Transverse colon (tissue), 4 donors: ENCODE results near the gene TSR2. TPM values are rescaled to one million over a fixed set of nuclear protein-coding genes. Genes with fewer than 3 reads are reported as not detected.

Source experiments
- DNase-seq: peaks from one replicate; pipeline ENCODE4 v3.0.0-alpha.2; 2019
- H3K27ac ChIP-seq, 4 donors: fragments of 200-600 bp; sonication (generic); 2 replicates each; pipeline ENCODE4 v1.5.1; 2016 to 2018; ENCODE audit warnings: inconsistent platforms in 4 of 4
- H3K27me3 ChIP-seq: fragments of 200-600 bp; sonication (generic); 2 replicates; pipeline ENCODE4 v1.5.1; 2017; ENCODE audit warnings: inconsistent platforms
- H3K36me3 ChIP-seq, 4 donors: fragments of 200-600 bp; sonication (generic); 2 replicates each; pipeline ENCODE4 v1.5.1; 2017 to 2019; ENCODE audit warnings: inconsistent platforms in 4 of 4
- H3K4me1 ChIP-seq, 4 donors: fragments of 200-600 bp; sonication (generic); 2 replicates each; pipeline ENCODE4 v1.5.1; 2017 to 2020; ENCODE audit warnings: inconsistent platforms in 4 of 4
- H3K4me3 ChIP-seq, 4 donors: fragments of 200-600 bp; sonication (generic); 1 replicate in 1 of 4; 2 replicates in 3 of 4; pipeline versions ENCODE4 v1.5.1 to v1.6.1; 2017 to 2019; ENCODE audit warnings: inconsistent platforms in 4 of 4
- H3K9me3 ChIP-seq, 2 donors: fragments of 200-600 bp; sonication (generic); 2 replicates each; pipeline ENCODE4 v1.5.1; 2017 to 2019; ENCODE audit warnings: inconsistent platforms in 2 of 2
- EP300 ChIP-seq: sonication (generic); formaldehyde crosslinking; IDR thresholded peaks from one replicate; pipeline ENCODE4 v1.6.1; 2017; ENCODE audit warnings: antibody characterized with exemption, low read depth
- POLR2A ChIP-seq: fragments of 450-650 bp; IDR thresholded peaks from one replicate; pipeline ENCODE4 v1.6.1; 2016; ENCODE audit warnings: antibody characterized with exemption, mild to moderate bottlenecking, moderate library complexity
- POLR2AphosphoS5 ChIP-seq, 3 donors: sonication (generic); formaldehyde crosslinking; IDR thresholded peaks; one replicate each; pipeline ENCODE4 v1.6.1; 2016; ENCODE audit warnings: antibody characterized with exemption in 3 of 3
- WGBS, 2 donors: methylation state at CpG; one replicate each; pipeline ENCODE4 v1.1.5; 2018; ENCODE audit warnings: low coverage in 1 of 2; 5-methylcytosine and 5-hydroxymethylcytosine counted together
- in situ Hi-C, 4 donors: fragments of 200-750 bp; cut with MboI; loops; one replicate each; pipeline versions ENCODE4 v1.15.0 to v1.15.1; 2017; ENCODE audit warnings: low sequenced_read_pairs in 3 of 4, low pct_ligation_motif_present in 1 of 4, low pct_unique_long_range_greater_than_20kb in 1 of 4
- intact Hi-C: fragments of 100-400 bp; cut with DNase I; formaldehyde crosslinking; loops from one replicate; pipeline ENCODE4 v1.15.1; 2023; ENCODE audit warnings: low total_unique reads
- total RNA-seq, 4 donors: library from RNA; depleted of rRNA; stranded (reverse); fragments of >200 nt; gene quantifications; one replicate each; pipeline ENCODE4 v1.1.0, GENCODE V29; 2016
- TF ChIP-seq, protein P1 (sequence below), 5 experiments: fragments of 200-600 bp in 3 of 5; fragments of 450-650 bp in 2 of 5; sonication (generic) in 3 of 5; IDR thresholded peaks; 1 replicate in 2 of 5; 2 replicates in 3 of 5; pipeline ENCODE4 v1.5.1; 2016 to 2017; ENCODE audit warnings: antibody characterized with exemption in 5 of 5, inconsistent platforms in 3 of 5, mild to moderate bottlenecking in 2 of 5, moderate library complexity in 1 of 5

TSR2 gene
- total RNA-seq, 4 donors from 2014 or later, result 7.6 to 18.1 (median 17.9) TPM

DNA sequence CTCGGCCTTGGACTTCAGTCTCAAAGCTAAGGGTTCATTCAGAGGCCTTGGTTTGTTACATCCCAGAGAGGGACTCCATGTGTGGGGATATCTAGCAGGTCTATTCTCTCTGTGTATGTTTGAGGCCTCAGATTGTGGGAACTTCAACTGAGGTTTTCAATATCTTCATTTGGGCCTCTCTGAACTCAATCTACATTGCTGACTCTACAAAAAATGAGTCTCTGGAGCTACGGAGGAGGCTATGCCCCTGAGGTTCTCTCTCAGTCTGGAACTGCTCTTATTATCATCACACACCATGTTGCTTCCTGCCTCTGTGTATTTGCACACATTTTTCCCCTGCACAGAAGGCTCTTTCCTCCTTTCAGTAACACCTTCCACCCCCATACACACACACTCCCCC is 5.1 kb upstream of the TSR2 start:
- Histone ChIP-seq H3K4me1 (no peaks in the 10 kb centered on the region), H3K27ac (no peak overlapping the region), H3K4me3 (no peak overlapping the region), H3K9me3 (no peaks in the 10 kb centered on the region), H3K36me3 (no peaks in the 10 kb centered on the region), H3K27me3 (no peaks in the 10 kb centered on the region)
- 66 to 100% methylated on average over 1 to 2 of the region's 2 CpGs for WGBS, 2 donors
- no peak for DNase-seq
- in situ Hi-C loops, result loop anchor here in 1 of 4 donors (25.0 kb wide), 1 partner anchor 377 kb away; the partner anchor contains the start of gene MAGED2
- intact Hi-C loops, result no loop called here
- TF ChIP-seq POLR2AphosphoS5 (IDR thresholded peaks at IDR 0.05) (no peak), POLR2A (no peak), EP300 (no peak)
- TF ChIP-seq, protein P1, sequence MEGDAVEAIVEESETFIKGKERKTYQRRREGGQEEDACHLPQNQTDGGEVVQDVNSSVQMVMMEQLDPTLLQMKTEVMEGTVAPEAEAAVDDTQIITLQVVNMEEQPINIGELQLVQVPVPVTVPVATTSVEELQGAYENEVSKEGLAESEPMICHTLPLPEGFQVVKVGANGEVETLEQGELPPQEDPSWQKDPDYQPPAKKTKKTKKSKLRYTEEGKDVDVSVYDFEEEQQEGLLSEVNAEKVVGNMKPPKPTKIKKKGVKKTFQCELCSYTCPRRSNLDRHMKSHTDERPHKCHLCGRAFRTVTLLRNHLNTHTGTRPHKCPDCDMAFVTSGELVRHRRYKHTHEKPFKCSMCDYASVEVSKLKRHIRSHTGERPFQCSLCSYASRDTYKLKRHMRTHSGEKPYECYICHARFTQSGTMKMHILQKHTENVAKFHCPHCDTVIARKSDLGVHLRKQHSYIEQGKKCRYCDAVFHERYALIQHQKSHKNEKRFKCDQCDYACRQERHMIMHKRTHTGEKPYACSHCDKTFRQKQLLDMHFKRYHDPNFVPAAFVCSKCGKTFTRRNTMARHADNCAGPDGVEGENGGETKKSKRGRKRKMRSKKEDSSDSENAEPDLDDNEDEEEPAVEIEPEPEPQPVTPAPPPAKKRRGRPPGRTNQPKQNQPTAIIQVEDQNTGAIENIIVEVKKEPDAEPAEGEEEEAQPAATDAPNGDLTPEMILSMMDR (IDR thresholded peaks at IDR 0.05), result no peak

DNA sequence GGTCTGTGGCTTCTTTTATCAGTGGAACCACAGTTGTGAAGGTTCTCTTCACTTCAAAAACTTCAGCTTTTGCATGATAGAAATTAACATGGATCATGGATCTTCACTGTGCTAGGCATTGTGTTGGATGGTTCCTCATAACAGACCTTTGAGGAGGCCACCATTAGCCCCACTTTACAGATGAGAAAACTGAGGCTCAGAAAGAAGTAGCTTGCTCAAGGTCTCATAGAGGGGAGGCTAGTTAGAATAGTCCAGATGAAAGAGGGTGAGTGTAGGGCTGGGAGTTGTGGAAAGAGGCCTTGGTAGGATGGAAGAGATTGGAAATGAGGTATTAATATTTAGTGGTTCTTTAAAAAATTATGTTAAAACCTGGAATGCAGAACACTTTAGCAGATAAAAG is 2.6 kb downstream of the TSR2 start:
- intact Hi-C loops, result no loop called here
- TF ChIP-seq POLR2A (no peak), EP300 (no peak), POLR2AphosphoS5 (IDR thresholded peaks at IDR 0.05) (no peak)
- TF ChIP-seq, protein P1 (IDR thresholded peaks at IDR 0.05), result no peak
- Histone ChIP-seq H3K27ac (no peak overlapping the region), H3K4me3 (no peak overlapping the region), H3K9me3 (no peaks in the 10 kb centered on the region), H3K36me3 (no peaks in the 10 kb centered on the region), H3K4me1 (peaks cover 0 to 12% (median 3%) of the 10 kb centered on the region in 4 donors), H3K27me3 (no peaks in the 10 kb centered on the region)
- in situ Hi-C loops, result loop anchor here in 1 of 4 donors (25.0 kb wide), 1 partner anchor 370 kb away; the partner anchor contains the start of gene MAGED2
- no peak for DNase-seq

DNA sequence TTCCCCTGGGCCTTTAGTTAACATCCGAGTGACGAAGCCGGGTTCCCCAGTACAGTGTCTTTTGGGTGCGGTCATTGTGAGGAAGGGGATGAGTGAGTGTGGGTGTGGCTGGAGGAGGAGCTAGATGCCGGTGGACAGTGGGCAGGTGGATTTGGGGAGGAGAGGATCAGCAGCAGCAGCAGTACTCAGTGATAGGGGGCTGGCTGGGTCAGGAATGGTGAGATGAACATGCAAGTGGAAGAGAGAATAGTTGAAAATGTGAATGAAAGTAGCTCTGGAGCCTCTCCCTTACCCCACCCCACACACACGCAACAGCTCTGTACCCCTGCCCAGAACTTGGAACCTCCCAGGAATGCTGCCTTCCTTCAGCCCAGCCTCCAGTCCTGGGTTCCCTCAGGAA is 4.5 kb downstream of the TSR2 start:
- in situ Hi-C loops, result loop anchor here in 1 of 4 donors (25.0 kb wide), 1 partner anchor 368 kb away; the partner anchor contains the start of gene MAGED2
- DNase-seq, result no peak
- Histone ChIP-seq H3K27ac (no peak overlapping the region), H3K9me3 (no peaks in the 10 kb centered on the region), H3K27me3 (no peaks in the 10 kb centered on the region), H3K4me1 (peaks cover 0 to 12% (median 3%) of the 10 kb centered on the region in 4 donors), H3K36me3 (no peaks in the 10 kb centered on the region), H3K4me3 (no peak overlapping the region)
- intact Hi-C loops, result no loop called here
- no peak for TF ChIP-seq EP300
- TF ChIP-seq POLR2A, result no peak
- TF ChIP-seq, protein P1 (IDR thresholded peaks at IDR 0.05), result no peak
- TF ChIP-seq POLR2AphosphoS5 (IDR thresholded peaks at IDR 0.05), result no peak
- WGBS, 2 donors, result 77% methylated on average over 6 of the region's 6 CpGs; no CpG with 5 or more reads in 1 of the 2 donors

DNA sequence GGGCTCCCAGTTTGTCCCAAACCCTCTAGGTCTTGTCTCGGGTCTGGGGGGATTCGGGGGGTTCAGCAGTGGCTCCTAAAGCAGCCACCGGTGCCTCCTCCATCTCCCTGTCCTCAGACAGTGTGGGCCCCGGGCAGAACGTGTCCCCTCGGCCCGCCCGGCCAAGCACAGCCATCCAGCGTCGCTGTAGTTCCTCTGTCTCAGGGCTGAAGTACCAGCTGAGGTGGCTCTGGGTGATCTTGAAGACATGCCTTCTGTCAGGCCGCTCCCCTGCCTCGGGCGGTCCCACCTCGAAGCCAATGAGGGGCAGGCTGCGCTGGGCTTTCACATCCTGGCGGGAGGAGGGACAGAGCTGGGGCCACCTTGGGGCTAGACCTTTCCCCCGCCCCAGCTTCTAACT is 5.9 kb downstream of the TSR2 start:
- H3K9me3 ChIP-seq, result no peaks in the 10 kb centered on the region
- no peaks in the 10 kb centered on the region for H3K36me3 ChIP-seq
- DNase-seq, result no peak
- H3K27me3 ChIP-seq, result no peaks in the 10 kb centered on the region
- TF ChIP-seq EP300 (no peak), POLR2A (no peak), POLR2AphosphoS5 (IDR thresholded peaks at IDR 0.05) (no peak)
- TF ChIP-seq, protein P1 (IDR thresholded peaks at IDR 0.05), result no peak
- no peak overlapping the region for H3K4me3 ChIP-seq
- peaks cover 0 to 11% (median 3%) of the 10 kb centered on the region in 4 donors for H3K4me1 ChIP-seq
- 83% methylated on average over 15 of the region's 17 CpGs; no CpG with 5 or more reads in 1 of the 2 donors for WGBS, 2 donors
- intact Hi-C loops, result no loop called here
- H3K27ac ChIP-seq, result no peak overlapping the region
- in situ Hi-C loops, result loop anchor here in 1 of 4 donors (25.0 kb wide), 1 partner anchor 366 kb away; the partner anchor contains the start of gene MAGED2
